HL-60 (cell line): ENCODE measurements around the gene PLBD2.

ENCODE experiments used
- DNase-seq, 2 experiments: peaks; one replicate each; pipeline ENCODE4 v3.0.0-alpha.2; 2010 to 2020; ENCODE audit warnings: low read depth in 1 of 2, low spot score in 1 of 2
- H3K27ac ChIP-seq: fragments of 250-450 bp; sonication (Bioruptor Pico); replicated peaks from 2 replicates; pipeline ENCODE4 v1.5.1; 2020; ENCODE audit warnings: mild to moderate bottlenecking, moderate library complexity
- H3K27me3 ChIP-seq: fragments of 250-450 bp; sonication (Bioruptor Pico); 2 replicates; pipeline ENCODE4 v1.5.1; 2021; ENCODE audit warnings: mild to moderate bottlenecking, moderate library complexity; ENCODE audit not compliant: insufficient read depth, poor library complexity, severe bottlenecking
- H3K4me3 ChIP-seq: replicated peaks from 2 replicates; pipeline ENCODE4 v1.5.1; 2011; ENCODE audit warnings: mild to moderate bottlenecking, control low read depth, low read length; ENCODE audit not compliant: insufficient read depth
- GABPA ChIP-seq: IDR thresholded peaks from 2 replicates; pipeline ENCODE4 v1.6.1; 2012; ENCODE audit warnings: low read depth
- POLR2AphosphoS5 ChIP-seq: IDR thresholded peaks from 2 replicates; pipeline ENCODE4 v1.6.1; 2012; ENCODE audit warnings: low read depth
- REST ChIP-seq: IDR thresholded peaks from 2 replicates; pipeline ENCODE4 v1.6.1; 2012; ENCODE audit warnings: low read depth; ENCODE audit not compliant: insufficient replicate concordance
- SPI1 ChIP-seq: IDR thresholded peaks from 2 replicates; pipeline ENCODE4 v1.6.1; 2012; ENCODE audit warnings: low read depth, mild to moderate bottlenecking, borderline replicate concordance
- TF ChIP-seq, protein P1 (sequence below): IDR thresholded peaks from one replicate; pipeline ENCODE4 v1.5.1; 2011; ENCODE audit warnings: low read length, control low read depth, inconsistent platforms; ENCODE audit not compliant: insufficient read depth

PLBD2 gene

DNA sequence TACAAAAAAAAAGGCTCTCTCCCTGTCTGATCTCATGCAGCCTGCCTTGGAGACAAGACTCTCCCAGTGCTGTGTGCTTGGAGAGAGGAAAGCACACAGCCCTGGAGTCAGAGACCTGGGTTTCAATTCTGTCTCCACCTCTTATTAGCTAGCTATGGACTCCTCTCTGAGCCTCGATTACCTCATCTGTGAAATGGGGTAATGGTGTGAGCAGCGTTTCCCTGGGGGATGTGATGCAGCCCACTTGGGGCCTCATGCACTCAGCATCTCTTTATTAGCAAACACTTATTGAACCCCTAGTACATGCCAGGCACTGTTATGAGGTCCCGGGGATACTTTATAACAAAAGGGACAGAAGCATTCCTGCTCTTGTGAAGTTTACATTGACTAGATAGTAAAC, 32.8 kb downstream of the PLBD2 start:
- Histone ChIP-seq H3K27ac (no peak overlapping the region), H3K4me3 (no peak overlapping the region), H3K27me3 (no peaks in the 10 kb centered on the region)
- DNase-seq, result no peak
- TF ChIP-seq POLR2AphosphoS5 (no peak), REST (no peak), GABPA (no peak), SPI1 (no peak)
- TF ChIP-seq, protein P1, sequence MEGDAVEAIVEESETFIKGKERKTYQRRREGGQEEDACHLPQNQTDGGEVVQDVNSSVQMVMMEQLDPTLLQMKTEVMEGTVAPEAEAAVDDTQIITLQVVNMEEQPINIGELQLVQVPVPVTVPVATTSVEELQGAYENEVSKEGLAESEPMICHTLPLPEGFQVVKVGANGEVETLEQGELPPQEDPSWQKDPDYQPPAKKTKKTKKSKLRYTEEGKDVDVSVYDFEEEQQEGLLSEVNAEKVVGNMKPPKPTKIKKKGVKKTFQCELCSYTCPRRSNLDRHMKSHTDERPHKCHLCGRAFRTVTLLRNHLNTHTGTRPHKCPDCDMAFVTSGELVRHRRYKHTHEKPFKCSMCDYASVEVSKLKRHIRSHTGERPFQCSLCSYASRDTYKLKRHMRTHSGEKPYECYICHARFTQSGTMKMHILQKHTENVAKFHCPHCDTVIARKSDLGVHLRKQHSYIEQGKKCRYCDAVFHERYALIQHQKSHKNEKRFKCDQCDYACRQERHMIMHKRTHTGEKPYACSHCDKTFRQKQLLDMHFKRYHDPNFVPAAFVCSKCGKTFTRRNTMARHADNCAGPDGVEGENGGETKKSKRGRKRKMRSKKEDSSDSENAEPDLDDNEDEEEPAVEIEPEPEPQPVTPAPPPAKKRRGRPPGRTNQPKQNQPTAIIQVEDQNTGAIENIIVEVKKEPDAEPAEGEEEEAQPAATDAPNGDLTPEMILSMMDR, result no peak

DNA sequence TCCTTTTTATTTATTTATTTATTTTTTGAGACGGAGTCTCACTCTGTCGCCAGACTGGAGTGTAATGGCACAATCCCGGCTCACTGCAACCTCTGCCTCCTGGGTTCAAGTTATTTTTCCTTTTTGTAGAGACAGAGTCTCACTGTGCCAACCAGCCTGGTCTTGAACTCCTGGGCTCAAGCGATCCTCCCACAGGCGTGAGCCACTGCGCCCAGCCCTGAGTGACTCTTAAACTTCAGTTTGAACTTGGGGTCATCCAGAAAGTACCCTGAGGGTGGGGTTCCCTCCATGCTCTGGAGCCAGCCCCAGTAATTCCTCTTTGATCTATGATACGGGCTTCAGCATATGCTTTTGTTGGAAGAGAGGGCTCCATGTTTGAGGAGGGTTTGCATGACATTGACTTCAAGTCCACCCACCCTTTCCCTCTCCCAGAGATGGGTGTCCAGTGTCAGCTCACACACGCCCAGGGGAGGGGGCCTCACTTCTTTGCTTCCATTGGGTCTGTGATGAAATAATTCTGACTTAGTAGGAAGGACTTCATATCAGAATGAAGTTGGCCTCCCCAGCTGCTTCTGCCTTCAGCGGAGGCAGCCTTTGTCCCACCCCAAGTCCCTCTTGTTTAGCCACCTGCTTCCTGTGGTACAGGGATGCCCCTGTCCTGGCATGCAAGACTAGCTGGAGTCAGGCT, 33.4 kb downstream of the PLBD2 start:
- Histone ChIP-seq H3K4me3 (no peak overlapping the region), H3K27me3 (no peaks in the 10 kb centered on the region), H3K27ac (no peak overlapping the region)
- TF ChIP-seq, protein P1, result no peak
- TF ChIP-seq SPI1 (no peak), REST (no peak), POLR2AphosphoS5 (no peak), GABPA (no peak)
- DNase-seq, result no peak

DNA sequence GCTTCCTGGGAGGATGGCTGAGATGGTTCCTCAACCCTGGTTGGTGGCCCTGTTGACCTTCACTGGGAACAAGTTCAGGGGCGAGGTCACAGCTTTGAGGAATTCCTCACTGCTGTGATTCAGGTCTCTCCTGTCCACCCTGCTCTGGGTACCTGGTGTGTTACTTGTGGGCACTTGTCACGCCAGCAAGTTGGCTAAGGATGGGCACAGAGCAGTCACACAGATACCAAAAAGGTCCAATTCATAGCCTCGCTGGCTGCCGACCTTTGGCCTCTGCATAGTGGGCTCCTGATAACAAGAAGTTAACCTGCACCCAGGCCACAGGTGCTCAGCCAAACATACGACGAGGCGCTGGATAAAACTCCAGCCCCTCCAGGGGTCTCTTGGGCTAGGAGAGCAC, 34.1 kb downstream of the PLBD2 start:
- DNase-seq, result no peak
- H3K27ac ChIP-seq, result no peak overlapping the region
- no peak overlapping the region for H3K4me3 ChIP-seq
- TF ChIP-seq, protein P1, result no peak
- TF ChIP-seq REST (no peak), POLR2AphosphoS5 (no peak), GABPA (no peak), SPI1 (no peak)
- H3K27me3 ChIP-seq, result no peaks in the 10 kb centered on the region
